Measurements from ENCODE around the gene PCBP3.
"Not testable (repeated sequence)": the region's sequence is repeated elsewhere in the genome, so short reads cannot be mapped to it uniquely, and the experiment has no call there.

Gene PCBP3

GRCh38 chr21:45959779-45960390 lies 316.4 kb downstream of the PCBP3 start:
- Histone ChIP-seq H3K4me1 (ENCODE audit: control insufficient read depth, insufficient read depth, low read length) (no peaks in the 10 kb centered on the region), H3K27me3 (ENCODE audit: control insufficient read depth, insufficient read depth, low read length) (no peaks in the 10 kb centered on the region), H3K4me3 (ENCODE audit: low read length) (no peak overlapping the region), H3K9me3 (ENCODE audit: control insufficient read depth, low read length) (no peaks in the 10 kb centered on the region), H3K36me3 (ENCODE audit: control insufficient read depth, insufficient read depth, low read length) (no peaks in the 10 kb centered on the region), H3K9ac (ENCODE audit: low read length) (no peak overlapping the region)

DNA sequence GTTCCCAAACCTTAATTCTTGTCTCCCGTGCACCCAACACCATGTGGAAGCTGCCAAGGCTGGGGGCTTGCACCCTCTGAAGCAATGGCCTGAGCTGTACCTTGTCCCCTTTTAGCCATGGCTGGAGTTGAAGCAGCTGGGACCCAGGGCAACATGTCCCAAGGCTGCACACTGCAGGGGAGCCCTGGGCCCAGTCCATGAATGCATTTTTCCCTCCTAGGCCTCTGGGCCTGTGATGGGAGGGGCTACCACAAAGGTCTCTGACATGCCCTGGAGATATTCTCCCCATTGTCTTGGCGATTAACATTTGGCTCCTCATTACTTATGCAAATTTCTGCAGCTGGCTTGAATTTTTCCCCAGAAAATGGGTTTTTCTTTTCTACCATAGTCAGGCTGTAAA lies 317.9 kb downstream of the PCBP3 start:
- H3K4me3 ChIP-seq (ENCODE audit: low read length); H3K9me3 ChIP-seq (ENCODE audit: control insufficient read depth, low read length); H3K27me3 ChIP-seq (ENCODE audit: control insufficient read depth, insufficient read depth, low read length); H3K9ac ChIP-seq (ENCODE audit: low read length); H3K4me1 ChIP-seq (ENCODE audit: control insufficient read depth, insufficient read depth, low read length); H3K36me3 ChIP-seq (ENCODE audit: control insufficient read depth, insufficient read depth, low read length): not testable (repeated sequence)

- no peaks in the 10 kb centered on the region for H3K36me3 ChIP-seq (ENCODE audit: control insufficient read depth, insufficient read depth, low read length)
- H3K9me3 ChIP-seq (ENCODE audit: control insufficient read depth, low read length) = no peaks in the 10 kb centered on the region
- no peak overlapping the region for H3K9ac ChIP-seq (ENCODE audit: low read length)
These were observed 319.2 kb downstream of the PCBP3 start for GRCh38 chr21:45962531-45963231.

DNA sequence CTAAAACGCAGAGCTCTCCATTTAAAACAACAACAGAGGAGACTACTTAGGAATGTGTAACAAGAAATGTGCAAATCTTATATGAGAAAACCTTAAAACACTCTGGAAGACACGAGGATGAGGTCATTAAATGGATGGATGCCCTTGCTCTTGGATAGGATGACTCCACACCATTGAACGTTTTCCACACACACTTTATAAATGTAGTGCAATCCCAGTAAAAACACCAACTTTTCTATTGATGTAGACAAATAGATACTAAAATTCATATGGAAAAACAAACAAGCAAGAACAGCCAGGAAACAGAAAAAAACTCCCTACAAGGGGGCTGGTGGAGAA lies 319.7 kb downstream of the PCBP3 start:
- Histone ChIP-seq H3K9me3 (ENCODE audit: control insufficient read depth, low read length) (no peaks in the 10 kb centered on the region), H3K4me3 (ENCODE audit: low read length) (no peak overlapping the region), H3K9ac (ENCODE audit: low read length) (no peak overlapping the region), H3K4me1 (ENCODE audit: control insufficient read depth, insufficient read depth, low read length) (no peaks in the 10 kb centered on the region), H3K36me3 (ENCODE audit: control insufficient read depth, insufficient read depth, low read length) (no peaks in the 10 kb centered on the region), H3K27me3 (ENCODE audit: control insufficient read depth, insufficient read depth, low read length) (no peaks in the 10 kb centered on the region)

More at GRCh38 chr21:45962531-45963231, 319.2 kb downstream of the PCBP3 start:
- Histone ChIP-seq H3K27me3 (ENCODE audit: control insufficient read depth, insufficient read depth, low read length) (no peaks in the 10 kb centered on the region), H3K4me1 (ENCODE audit: control insufficient read depth, insufficient read depth, low read length) (no peaks in the 10 kb centered on the region), H3K4me3 (ENCODE audit: low read length) (no peak overlapping the region)

GRCh38 chr21:45964649-45965048 lies 321.1 kb downstream of the PCBP3 start:
- Histone ChIP-seq H3K36me3 (ENCODE audit: control insufficient read depth, insufficient read depth, low read length) (no peaks in the 10 kb centered on the region), H3K4me1 (ENCODE audit: control insufficient read depth, insufficient read depth, low read length) (no peaks in the 10 kb centered on the region), H3K27me3 (ENCODE audit: control insufficient read depth, insufficient read depth, low read length) (no peaks in the 10 kb centered on the region), H3K9me3 (ENCODE audit: control insufficient read depth, low read length) (no peaks in the 10 kb centered on the region), H3K4me3 (ENCODE audit: low read length) (no peak overlapping the region), H3K9ac (ENCODE audit: low read length) (no peak overlapping the region)

GRCh38 chr21:45965084-45965809 lies 321.7 kb downstream of the PCBP3 start:
- Histone ChIP-seq H3K36me3 (ENCODE audit: control insufficient read depth, insufficient read depth, low read length) (no peaks in the 10 kb centered on the region), H3K4me3 (ENCODE audit: low read length) (no peak overlapping the region), H3K27me3 (ENCODE audit: control insufficient read depth, insufficient read depth, low read length) (peaks cover 2% of the 10 kb centered on the region), H3K4me1 (ENCODE audit: control insufficient read depth, insufficient read depth, low read length) (no peaks in the 10 kb centered on the region), H3K9ac (ENCODE audit: low read length) (no peak overlapping the region), H3K9me3 (ENCODE audit: control insufficient read depth, low read length) (no peaks in the 10 kb centered on the region)

DNA sequence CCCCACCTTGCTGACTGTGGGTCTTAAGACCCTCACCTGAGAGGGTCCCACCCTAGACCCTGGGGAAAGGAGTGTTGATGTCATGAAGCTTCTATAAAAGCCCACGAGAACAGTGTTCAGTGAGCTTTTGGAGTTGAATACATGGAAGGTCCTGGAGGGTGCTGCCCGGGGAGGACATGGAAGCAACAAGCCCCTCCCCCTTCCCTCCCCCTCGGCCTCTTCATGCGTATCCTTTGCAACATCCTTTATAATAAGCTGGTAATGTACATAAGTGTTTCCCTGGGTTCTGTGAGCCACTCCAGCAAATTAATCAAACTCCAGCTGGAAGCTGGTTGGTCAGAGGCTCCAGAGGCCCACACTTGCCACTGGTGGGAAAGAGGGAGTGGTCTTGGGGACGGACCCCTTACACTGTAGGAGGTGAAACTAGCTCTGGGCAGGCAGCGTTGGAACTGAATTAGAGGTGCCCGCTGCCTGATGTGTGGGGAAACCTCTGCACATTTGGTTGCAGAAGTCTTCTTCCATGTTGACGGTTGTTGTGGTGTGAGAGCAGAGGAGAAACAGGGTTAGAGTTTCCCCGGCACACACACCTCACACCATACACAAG lies 323.4 kb downstream of the PCBP3 start:
- no peak overlapping the region for H3K9ac ChIP-seq (ENCODE audit: low read length)
- H3K4me1 ChIP-seq (ENCODE audit: control insufficient read depth, insufficient read depth, low read length) = peaks cover under 1% of the 10 kb centered on the region
- H3K4me3 ChIP-seq (ENCODE audit: low read length) = no peak overlapping the region
- no peaks in the 10 kb centered on the region for H3K36me3 ChIP-seq (ENCODE audit: control insufficient read depth, insufficient read depth, low read length)
- H3K9me3 ChIP-seq (ENCODE audit: control insufficient read depth, low read length) = no peaks in the 10 kb centered on the region
- H3K27me3 ChIP-seq (ENCODE audit: control insufficient read depth, insufficient read depth, low read length) = peaks cover 3% of the 10 kb centered on the region

GRCh38 chr21:45969921-45970673 lies 326.6 kb downstream of the PCBP3 start:
- peak overlapping the region; percentile 15 for H3K9ac ChIP-seq (ENCODE audit: low read length)
- no peaks in the 10 kb centered on the region for H3K36me3 ChIP-seq (ENCODE audit: control insufficient read depth, insufficient read depth, low read length)
- H3K9me3 ChIP-seq (ENCODE audit: control insufficient read depth, low read length) = no peaks in the 10 kb centered on the region
- no peak overlapping the region for H3K4me3 ChIP-seq (ENCODE audit: low read length)
- H3K4me1 ChIP-seq (ENCODE audit: control insufficient read depth, insufficient read depth, low read length) = peaks cover 30% of the 10 kb centered on the region
- H3K27me3 ChIP-seq (ENCODE audit: control insufficient read depth, insufficient read depth, low read length) = peaks cover 35% of the 10 kb centered on the region

DNA sequence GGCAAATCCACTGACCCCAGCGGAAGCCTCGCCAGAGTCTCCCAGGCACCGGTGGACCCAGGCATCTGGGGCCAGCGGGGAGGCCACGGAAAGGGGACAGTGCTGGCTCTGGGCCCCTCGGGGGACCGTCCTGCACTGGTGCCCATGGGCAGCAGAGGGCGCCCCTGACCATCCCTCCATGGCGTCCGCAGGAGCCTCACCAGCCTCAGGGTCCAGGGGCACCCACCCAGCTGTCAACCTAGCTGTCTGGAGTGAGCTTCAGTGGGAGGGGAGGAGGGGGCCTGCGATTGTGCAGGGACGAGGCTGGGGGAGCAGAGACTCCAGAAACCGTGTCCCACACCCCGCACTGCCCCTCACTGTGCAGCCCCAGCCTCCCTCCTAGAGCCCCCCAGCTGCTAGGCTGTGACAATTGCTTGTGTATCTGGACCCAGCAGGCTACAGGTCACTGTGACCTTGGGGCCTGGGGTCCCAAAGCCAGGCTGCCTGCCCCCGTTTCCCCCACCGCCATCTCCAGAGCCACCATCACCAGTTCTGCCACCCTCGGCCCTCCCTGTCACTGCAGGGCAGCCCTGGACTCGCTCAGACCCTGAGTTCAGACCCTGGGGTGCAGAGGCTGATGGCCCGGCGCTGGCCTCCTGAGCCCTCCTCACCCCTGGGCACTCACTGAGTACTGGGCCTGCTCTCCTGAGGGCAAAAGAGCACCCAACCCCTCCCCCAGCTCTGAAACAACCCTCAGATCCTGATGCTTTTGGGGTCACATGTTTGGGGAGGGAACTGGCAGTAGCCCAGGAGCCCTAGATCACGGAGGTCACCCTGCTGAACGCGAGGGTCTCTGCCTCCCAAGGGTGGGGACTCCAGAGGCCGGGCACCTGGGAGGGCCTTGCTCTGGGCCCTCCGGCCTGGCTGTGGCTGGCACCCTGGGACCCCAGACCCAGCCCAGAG lies 327.4 kb downstream of the PCBP3 start:
- H3K4me3 ChIP-seq (ENCODE audit: low read length) = no peak overlapping the region
- peak overlapping the region; percentile 15 for H3K9ac ChIP-seq (ENCODE audit: low read length)
- H3K9me3 ChIP-seq (ENCODE audit: control insufficient read depth, low read length) = no peaks in the 10 kb centered on the region
- no peaks in the 10 kb centered on the region for H3K36me3 ChIP-seq (ENCODE audit: control insufficient read depth, insufficient read depth, low read length)
- H3K27me3 ChIP-seq (ENCODE audit: control insufficient read depth, insufficient read depth, low read length) = peaks cover 38% of the 10 kb centered on the region
- H3K4me1 ChIP-seq (ENCODE audit: control insufficient read depth, insufficient read depth, low read length) = peaks cover 31% of the 10 kb centered on the region

DNA sequence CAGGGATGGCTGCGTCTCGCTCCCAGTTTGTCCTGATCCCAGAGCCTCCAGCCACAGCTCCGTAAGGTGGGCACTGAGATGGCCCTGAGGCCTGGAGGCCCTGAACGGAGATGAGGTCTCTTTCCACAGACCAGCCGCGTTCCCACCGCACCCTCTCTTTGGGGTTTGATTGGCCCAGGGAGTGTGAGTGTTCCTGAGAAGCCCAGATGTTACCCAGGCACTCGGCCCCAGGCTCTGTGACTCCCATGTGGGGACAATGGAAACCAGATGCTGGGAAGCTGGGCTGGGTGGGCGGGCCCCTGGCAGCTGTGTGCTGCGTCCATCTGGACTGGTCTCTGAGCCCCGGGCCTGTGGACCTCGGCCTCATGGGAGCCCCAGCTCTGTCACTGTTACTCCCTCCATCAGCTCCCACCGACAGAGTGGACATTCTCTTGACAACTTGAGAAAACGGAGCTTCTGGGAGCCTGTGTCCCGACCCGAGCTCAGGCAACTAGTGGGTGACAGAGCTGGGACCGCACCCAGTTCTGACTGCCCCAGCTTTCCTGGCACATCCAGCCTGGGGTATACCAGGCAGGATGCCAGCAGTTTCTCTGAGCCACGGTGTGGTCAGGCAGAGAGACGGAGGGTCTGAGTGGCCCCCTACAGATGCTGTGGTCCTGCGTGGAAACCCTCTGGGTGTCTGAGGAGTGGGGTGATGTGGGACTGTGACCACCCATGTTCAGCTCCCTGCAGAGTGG lies 328.3 kb downstream of the PCBP3 start:
- Histone ChIP-seq H3K4me1 (ENCODE audit: control insufficient read depth, insufficient read depth, low read length) (peaks cover 31% of the 10 kb centered on the region), H3K27me3 (ENCODE audit: control insufficient read depth, insufficient read depth, low read length) (peaks cover 41% of the 10 kb centered on the region), H3K4me3 (ENCODE audit: low read length) (no peak overlapping the region), H3K9me3 (ENCODE audit: control insufficient read depth, low read length) (no peaks in the 10 kb centered on the region), H3K36me3 (ENCODE audit: control insufficient read depth, insufficient read depth, low read length) (no peaks in the 10 kb centered on the region), H3K9ac (ENCODE audit: low read length) (no peak overlapping the region)
